ENCODE measurements around the gene CIDEB.

CIDEB gene

GRCh38 chr14:24312736-24313507 lies 5.1 kb upstream of the CIDEB start:
- no peak for DNase-seq (ENCODE audit: low spot score)

- DNase-seq (ENCODE audit: low spot score): peak; percentile 47
Measured at GRCh38 chr14:24311837-24312615, 4.2 kb upstream of the CIDEB start.

- peak; percentile 85 for DNase-seq (ENCODE audit: low spot score)
Measured at GRCh38 chr14:24310646-24311604, 3.1 kb upstream of the CIDEB start, which contains the start of gene LTB4R. Gene LTB4R, plus strand, starts transcription at chr14:24311502. Its CDS starts 4,150 bp downstream, at chr14:24315652.

- no peak for DNase-seq (ENCODE audit: low spot score)
Measured at GRCh38 chr14:24310265-24310645, 2.5 kb upstream of the CIDEB start.

GRCh38 chr14:24309538-24310264 lies 1.9 kb upstream of the CIDEB start, which contains the start of gene LTB4R2:
Gene LTB4R2, plus strand, starts transcription at chr14:24310140. Its CDS starts 525 bp downstream, at chr14:24310665.
- DNase-seq (ENCODE audit: low spot score): no peak

GRCh38 chr14:24308342-24309124 lies 756 bp upstream of the CIDEB start:
- no peak for DNase-seq (ENCODE audit: low spot score)

GRCh38 chr14:24307156-24307574 lies 612 bp downstream of the CIDEB start:
- DNase-seq (ENCODE audit: low spot score): no peak

- no peak for DNase-seq (ENCODE audit: low spot score)
Measured at GRCh38 chr14:24304019-24304387, 3.8 kb downstream of the CIDEB start.

GRCh38 chr14:24300326-24300980 lies 7.3 kb downstream of the CIDEB start:
- no peak for DNase-seq (ENCODE audit: low spot score)

- DNase-seq (ENCODE audit: low spot score): peak; percentile 97
Measured at GRCh38 chr14:24299255-24300191, 8.3 kb downstream of the CIDEB start, which contains the start of the genes DHRS1 and NOP9. Gene DHRS1, minus strand, starts transcription at chr14:24299780. Its CDS starts 674 bp downstream, at chr14:24299106. Gene NOP9, plus strand, starts transcription at chr14:24299850. Its CDS starts 105 bp downstream, at chr14:24299955.

GRCh38 chr14:24298892-24299254 lies 8.9 kb downstream of the CIDEB start:
- DNase-seq (ENCODE audit: low spot score): peak; percentile 82

GRCh38 chr14:24297190-24297964 lies 10.4 kb downstream of the CIDEB start:
- DNase-seq (ENCODE audit: low spot score): no peak

GRCh38 chr14:24296341-24297157 lies 11.2 kb downstream of the CIDEB start:
- peak; percentile 94 for DNase-seq (ENCODE audit: low spot score)

- DNase-seq (ENCODE audit: low spot score): no peak
Measured at GRCh38 chr14:24293525-24293924, 14.3 kb downstream of the CIDEB start.

- DNase-seq (ENCODE audit: low spot score): no peak
Measured at GRCh38 chr14:24292118-24292807, 15.5 kb downstream of the CIDEB start.

- no peak for DNase-seq (ENCODE audit: low spot score)
Measured at GRCh38 chr14:24291446-24292117, 16.2 kb downstream of the CIDEB start.

Data from AG08395 (cell line).